Hepatocyte (in vitro differentiated cells): Measurements from ENCODE around the gene GAB1. TPM values are rescaled to one million over a fixed set of nuclear protein-coding genes. Genes with fewer than 3 reads are reported as not detected.
A peak's percentile ranks its signal among the peaks of the same experiment; 100 is the strongest.

ENCODE experiments used
- DNase-seq: peaks from one replicate; pipeline ENCODE4 v3.0.0-alpha.2; 2016; ENCODE audit warnings: low spot score
- H2AFZ ChIP-seq: fragments of 200-600 bp; sonication (generic); 2 replicates; pipeline ENCODE4 v1.6.0; 2016; ENCODE audit warnings: antibody characterized with exemption, mild to moderate bottlenecking
- H3K27ac ChIP-seq: fragments of 200-600 bp; sonication (generic); 2 replicates; pipeline ENCODE4 v1.5.1; 2016; ENCODE audit warnings: mild to moderate bottlenecking
- H3K27me3 ChIP-seq: fragments of 200-600 bp; sonication (generic); 2 replicates; pipeline ENCODE4 v1.6.1; 2016
- H3K36me3 ChIP-seq: fragments of 200-600 bp; sonication (generic); replicated peaks from 2 replicates; pipeline ENCODE4 v1.5.1; 2016; ENCODE audit warnings: low read depth; ENCODE audit not compliant: insufficient read depth
- H3K4me1 ChIP-seq: fragments of 200-600 bp; sonication (generic); 2 replicates; pipeline ENCODE4 v1.5.1; 2016; ENCODE audit warnings: mild to moderate bottlenecking, moderate library complexity; ENCODE audit not compliant: insufficient read depth
- H3K4me2 ChIP-seq: fragments of 200-600 bp; sonication (generic); 2 replicates; pipeline ENCODE4 v1.6.0; 2016
- H3K4me3 ChIP-seq: fragments of 200-600 bp; sonication (generic); 2 replicates; pipeline ENCODE4 v1.5.1; 2016; ENCODE audit warnings: mild to moderate bottlenecking
- H3K79me2 ChIP-seq: fragments of 200-600 bp; sonication (generic); 2 replicates; pipeline ENCODE4 v1.6.0; 2017; ENCODE audit warnings: mild to moderate bottlenecking
- H3K9me2 ChIP-seq: fragments of 200-600 bp; sonication (generic); replicated peaks from 2 replicates; pipeline ENCODE4 v1.6.0; 2017; ENCODE audit warnings: mild to moderate bottlenecking; ENCODE audit not compliant: insufficient read depth
- H3K9me3 ChIP-seq: fragments of 200-600 bp; sonication (generic); 2 replicates; pipeline ENCODE4 v1.5.1; 2016; ENCODE audit warnings: low read depth, mild to moderate bottlenecking
- H4K20me1 ChIP-seq: fragments of 200-600 bp; sonication (generic); 2 replicates; pipeline ENCODE4 v1.6.0; 2016; ENCODE audit warnings: mild to moderate bottlenecking; ENCODE audit not compliant: insufficient read depth, poor library complexity, severe bottlenecking
- CTCF ChIP-seq: fragments of 200-600 bp; sonication (generic); IDR thresholded peaks from 2 replicates; pipeline ENCODE4 v1.5.1; 2016; ENCODE audit warnings: antibody characterized with exemption, mild to moderate bottlenecking; ENCODE audit not compliant: poor library complexity
- EZH2 ChIP-seq: fragments of 200-600 bp; sonication (generic); IDR thresholded peaks from 2 replicates; pipeline ENCODE4 v1.6.1; 2016; ENCODE audit warnings: antibody characterized with exemption, mild to moderate bottlenecking, borderline replicate concordance
- EZH2phosphoT487 ChIP-seq: fragments of 200-600 bp; sonication (generic); IDR thresholded peaks from one replicate; pipeline ENCODE4 v1.6.1; 2018; ENCODE audit warnings: antibody characterized with exemption, mild to moderate bottlenecking, low read depth, moderate library complexity; ENCODE audit not compliant: unreplicated experiment, severe bottlenecking
- WGBS: methylation state at CpG from one replicate; pipeline ENCODE4 v1.1.6; 2016; ENCODE audit warnings: low lambda C conversion rate; ENCODE audit errors: missing lambda C conversion rate; 5-methylcytosine and 5-hydroxymethylcytosine counted together
- polyA plus RNA-seq: library from polyadenylated mRNA; unstranded; fragments of >200 nt; fragmentation: Nextera tagmentation; extraction: Ambion mirVana; gene quantifications from 2 replicates; pipeline ENCODE4 v1.2.1, GENCODE V29; 2016
- total RNA-seq: library from RNA; depleted of rRNA; stranded (reverse); fragments of >200 nt; gene quantifications from 2 replicates; pipeline ENCODE4 v1.2.3, GENCODE V29; 2014

Gene GAB1
- total and polyA plus RNA-seq, 2 experiments from 2014 or later, result 10.9 to 30.7 TPM

- Histone ChIP-seq H4K20me1 (no peaks in the 10 kb centered on the region), H3K9me2 (no peaks in the 10 kb centered on the region), H3K79me2 (peaks cover 76% of the 10 kb centered on the region), H3K9me3 (no peaks in the 10 kb centered on the region), H3K4me1 (peaks cover 38% of the 10 kb centered on the region), H3K27me3 (no peaks in the 10 kb centered on the region), H3K4me3 (no peak overlapping the region), H3K4me2 (no peak overlapping the region), H3K27ac (peak overlapping the region; percentile 76), H2AFZ (no peak overlapping the region), H3K36me3 (no peaks in the 10 kb centered on the region)
- WGBS, result 93% methylated on average over 5 of the region's 5 CpGs
- TF ChIP-seq EZH2phosphoT487, result no peak
- TF ChIP-seq EZH2, result no peak
- no peak for TF ChIP-seq CTCF
- no peak for DNase-seq
Observed at GRCh38 chr4:143362349-143363046, 25.8 kb downstream of the GAB1 start.

- no peaks in the 10 kb centered on the region for H3K27me3 ChIP-seq
- DNase-seq, result no peak
- 97% methylated on average over 3 of the region's 3 CpGs for WGBS
- H3K4me2 ChIP-seq, result no peak overlapping the region
- H3K36me3 ChIP-seq, result no peaks in the 10 kb centered on the region
- no peak overlapping the region for H3K4me3 ChIP-seq
- no peak overlapping the region for H2AFZ ChIP-seq
- H3K9me2 ChIP-seq, result no peaks in the 10 kb centered on the region
- H3K4me1 ChIP-seq, result peaks cover 31% of the 10 kb centered on the region
- peaks cover 84% of the 10 kb centered on the region for H3K79me2 ChIP-seq
- no peaks in the 10 kb centered on the region for H3K9me3 ChIP-seq
- TF ChIP-seq EZH2 (no peak), CTCF (no peak), EZH2phosphoT487 (no peak)
- no peak overlapping the region for H3K27ac ChIP-seq
- H4K20me1 ChIP-seq, result peaks cover 2% of the 10 kb centered on the region
Observed at GRCh38 chr4:143363332-143363731, 26.7 kb downstream of the GAB1 start.

- H3K9me3 ChIP-seq, result no peaks in the 10 kb centered on the region
- H3K4me2 ChIP-seq, result no peak overlapping the region
- WGBS, result 97% methylated on average over 5 of the region's 5 CpGs
- peaks cover 92% of the 10 kb centered on the region for H3K79me2 ChIP-seq
- no peaks in the 10 kb centered on the region for H3K27me3 ChIP-seq
- no peak overlapping the region for H3K27ac ChIP-seq
- no peaks in the 10 kb centered on the region for H3K9me2 ChIP-seq
- no peak for DNase-seq
- H3K4me1 ChIP-seq, result peaks cover 26% of the 10 kb centered on the region
- H3K4me3 ChIP-seq, result no peak overlapping the region
- no peak overlapping the region for H2AFZ ChIP-seq
- H4K20me1 ChIP-seq, result peaks cover 2% of the 10 kb centered on the region
- TF ChIP-seq CTCF (no peak), EZH2phosphoT487 (no peak), EZH2 (no peak)
- H3K36me3 ChIP-seq, result no peaks in the 10 kb centered on the region
Observed at GRCh38 chr4:143364063-143364462, 27.4 kb downstream of the GAB1 start.
